DND-41 (cell line): ENCODE results near the gene IFI27L1.

ENCODE experiments used
- CTCF ChIP-seq: IDR thresholded peaks from 2 replicates; pipeline ENCODE4 v1.5.1; 2012; ENCODE audit warnings: borderline replicate concordance, low read length, moderate library complexity, mild to moderate bottlenecking; ENCODE audit not compliant: poor library complexity, severe bottlenecking; ENCODE audit errors: extremely low read depth
- EZH2 ChIP-seq: IDR thresholded peaks from 3 replicates; pipeline ENCODE4 v1.6.1; 2012; ENCODE audit warnings: borderline replicate concordance, low read depth, mild to moderate bottlenecking, moderate library complexity, low read length, inconsistent platforms; ENCODE audit not compliant: severe bottlenecking

GRCh38 chr14:94059998-94060397, 21.1 kb upstream of the IFI27L1 start:
- TF ChIP-seq CTCF (no peak), EZH2 (no peak)
